HG03108 (cell line): ENCODE data around the gene ACER3.

Source experiments
- ATAC-seq: cut with Tn5 transposase; IDR thresholded peaks from one replicate; pipeline ENCODE4 v1.9.1; 2021; ENCODE audit warnings: moderate library complexity; ENCODE audit not compliant: unreplicated experiment

ACER3 gene

DNA sequence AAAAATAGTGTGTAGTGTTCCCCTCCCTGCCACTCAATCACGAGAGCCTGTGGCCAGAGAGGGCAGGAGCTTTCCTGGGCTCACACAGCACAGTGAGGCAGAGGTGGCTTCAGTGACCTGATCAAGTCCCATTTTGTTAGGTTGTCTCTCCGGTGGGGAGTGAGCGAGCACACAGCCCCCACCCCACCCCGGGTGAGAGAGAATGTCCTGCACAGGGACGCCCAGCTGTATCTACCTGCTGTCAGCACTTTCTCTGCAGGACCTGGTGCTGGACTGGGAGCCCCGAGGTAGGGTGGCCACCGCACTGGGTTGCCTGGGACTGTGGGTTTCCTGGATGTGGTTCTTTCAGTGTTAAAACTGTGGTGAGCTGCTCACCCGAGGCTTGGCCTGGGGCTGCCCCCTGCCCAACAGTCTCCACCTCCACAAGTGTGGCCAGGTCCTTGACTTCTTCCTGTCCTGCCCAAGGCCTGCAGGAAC lies 212.2 kb downstream of the ACER3 start:
- no peak for ATAC-seq

DNA sequence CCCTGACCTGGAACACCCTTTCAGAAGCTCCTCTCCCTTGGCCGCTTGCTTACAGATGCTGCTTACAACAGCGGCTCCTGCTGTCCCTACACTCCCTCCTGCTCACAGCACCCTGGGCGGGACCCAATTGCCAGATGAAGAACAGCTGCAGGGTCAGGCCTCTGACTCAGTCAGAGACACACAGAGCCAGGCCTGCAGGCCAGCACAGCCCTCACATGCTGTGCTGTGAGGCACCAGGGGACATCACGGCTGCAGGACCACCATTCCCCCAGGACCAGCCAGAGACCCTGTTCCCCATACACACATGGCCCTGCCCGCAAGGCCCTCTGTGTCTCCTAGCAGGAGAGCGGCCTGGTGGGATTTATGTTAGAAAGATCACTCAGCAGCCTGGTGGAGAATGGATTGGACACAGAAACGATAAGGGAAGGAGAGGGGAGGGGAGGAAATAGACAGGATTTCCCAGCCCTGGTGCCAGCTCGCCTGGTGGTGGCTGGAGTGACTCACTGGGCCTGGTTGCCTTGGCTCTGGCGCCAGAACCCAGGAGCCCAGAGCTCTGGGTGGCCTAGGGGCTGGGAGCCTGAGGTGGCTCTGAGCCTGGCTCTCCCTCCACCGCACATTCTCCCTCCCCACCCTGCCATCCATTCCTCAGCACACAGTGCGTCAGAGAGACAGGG lies 212.7 kb downstream of the ACER3 start:
- ATAC-seq = no peak

- ATAC-seq = no peak
Observed at GRCh38 chr11:77074205-77074604, 213.5 kb downstream of the ACER3 start.

DNA sequence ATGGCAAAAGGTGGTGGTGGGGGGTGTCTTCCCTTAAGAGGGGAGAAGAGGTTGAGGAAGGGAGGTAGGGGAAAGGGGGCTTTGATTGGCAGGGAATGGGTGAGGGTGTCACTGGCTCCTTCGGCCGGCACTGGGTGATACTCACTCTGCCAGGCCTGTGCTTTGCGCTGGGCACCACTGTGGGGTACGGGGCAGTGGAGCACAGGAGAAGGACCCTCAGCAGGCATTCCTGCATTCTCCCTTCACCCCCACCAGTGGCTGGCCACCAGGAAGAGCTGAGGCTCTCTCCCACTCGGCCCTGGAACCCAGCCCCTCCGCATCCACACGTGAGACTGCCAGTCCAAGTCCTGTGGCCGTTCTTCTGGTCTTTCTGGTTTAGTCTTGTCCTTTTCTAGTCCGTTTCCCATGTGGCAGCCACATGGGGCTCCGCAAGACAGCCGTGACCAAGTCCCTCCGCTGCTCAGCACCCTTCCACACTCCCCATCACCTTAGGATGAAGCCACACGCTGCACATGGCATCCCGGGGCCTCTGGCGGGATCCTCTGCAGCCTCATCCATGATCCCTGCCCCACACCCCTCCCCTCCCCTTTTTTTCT lies 214.0 kb downstream of the ACER3 start:
- no peak for ATAC-seq

DNA sequence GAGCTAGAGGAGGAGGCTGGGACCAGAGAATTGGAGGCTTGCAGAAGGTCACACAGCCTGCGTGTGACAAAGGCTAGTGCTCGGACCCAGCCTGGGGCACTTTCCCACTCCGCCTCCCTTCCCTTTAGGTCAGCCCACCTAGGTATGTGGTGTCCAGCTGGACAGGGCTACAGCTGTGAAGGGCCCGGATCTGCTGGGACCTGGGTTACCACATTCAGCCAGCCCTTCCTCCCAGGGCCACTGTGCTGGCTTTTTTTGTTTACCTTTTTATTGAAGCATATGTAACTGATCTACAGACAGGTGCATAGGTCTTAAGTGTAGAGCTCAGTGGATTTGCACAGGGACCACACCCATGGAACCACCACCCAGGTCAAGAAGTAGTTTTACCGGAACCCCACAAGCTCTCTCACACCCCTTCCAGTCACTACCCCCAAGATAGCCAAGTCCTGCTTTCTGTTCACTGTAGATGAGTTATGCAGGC lies 214.7 kb downstream of the ACER3 start:
- no peak for ATAC-seq
